T-helper 2 cell treated with Interferon-gamma antibody and Interleukin-4, amounts not matched to agents 100 ng/mL and 5 ng/mL, for 36 hours (primary cell): ENCODE data around the gene P4HTM. TPM values are rescaled to one million over a fixed set of nuclear protein-coding genes. Genes with fewer than 3 reads are reported as not detected.

ENCODE experiments used
- intact Hi-C: fragments of 100-400 bp; cut with micrococcal nuclease; formaldehyde crosslinking; loops from one replicate; pipeline ENCODE4 v1.15.1; 2023
- total RNA-seq: library from RNA; stranded (reverse); gene quantifications from 2 replicates; pipeline ENCODE4 v1.2.3, GENCODE V29; 2022

The P4HTM gene
- total RNA-seq, 1 donor from 2014 or later: 37.9 TPM

GRCh38 chr3:49007771-49008528 is 17.9 kb downstream of the P4HTM start:
- intact Hi-C loops: loop anchor here (1.0 to 5.0 kb wide), 6 partner anchors 13 to 401 kb away; partner anchors contain the start of genes ARIH2, IP6K2, QRICH1 and UQCRC1

GRCh38 chr3:49008627-49009026 is 18.6 kb downstream of the P4HTM start:
- intact Hi-C loops: loop anchor here (5.0 kb wide), 2 partner anchors 91 to 401 kb away; partner anchors contain the start of genes ARIH2 and UQCRC1

- intact Hi-C loops: loop anchor here (5.0 kb wide), 2 partner anchors 92 to 402 kb away; partner anchors contain the start of genes ARIH2 and UQCRC1
Observed at GRCh38 chr3:49009396-49009795, 19.4 kb downstream of the P4HTM start.

GRCh38 chr3:49012441-49013017 is 22.5 kb downstream of the P4HTM start:
- intact Hi-C loops: no loop called here

GRCh38 chr3:49013113-49013737 is 23.2 kb downstream of the P4HTM start:
- intact Hi-C loops: no loop called here

GRCh38 chr3:49013738-49014660 is 24.0 kb downstream of the P4HTM start:
- intact Hi-C loops: no loop called here

GRCh38 chr3:49015072-49015471 is 25.0 kb downstream of the P4HTM start:
- intact Hi-C loops: no loop called here

- intact Hi-C loops: no loop called here
Observed at GRCh38 chr3:49015765-49016164, 25.7 kb downstream of the P4HTM start.

- intact Hi-C loops: no loop called here
Observed at GRCh38 chr3:49016414-49017228, 26.6 kb downstream of the P4HTM start.

- intact Hi-C loops: no loop called here
Observed at GRCh38 chr3:49017229-49017970, 27.4 kb downstream of the P4HTM start.

GRCh38 chr3:49017971-49018706 is 28.1 kb downstream of the P4HTM start, which contains the start of gene DALRD3:
Gene DALRD3, minus strand, starts transcription at chr3:49018580. Its CDS starts 16 bp downstream, at chr3:49018564.
- intact Hi-C loops: no loop called here

- intact Hi-C loops: no loop called here
Observed at GRCh38 chr3:49018707-49019006, 28.6 kb downstream of the P4HTM start.

GRCh38 chr3:49019941-49020329 is 29.9 kb downstream of the P4HTM start:
- intact Hi-C loops: loop anchor here (2.0 kb wide), 2 partner anchors 29 to 393 kb away; partner anchors contain the start of genes P4HTM and TCTA

- intact Hi-C loops: loop anchor here (1.0 to 2.0 kb wide), 7 partner anchors 9 to 392 kb away; partner anchors contain the start of genes ARIH2, IMPDH2, IP6K2 and P4HTM
Observed at GRCh38 chr3:49020330-49021212, 30.5 kb downstream of the P4HTM start.

GRCh38 chr3:49021213-49021812 is 31.3 kb downstream of the P4HTM start:
- intact Hi-C loops: loop anchor here (1.0 to 2.0 kb wide), 7 partner anchors 8 to 391 kb away; partner anchors contain the start of genes ARIH2, IMPDH2, IP6K2 and P4HTM

- intact Hi-C loops: loop anchor here (1.0 to 2.0 kb wide), 7 partner anchors 7 to 391 kb away; partner anchors contain the start of genes ARIH2, IMPDH2, IP6K2 and P4HTM
Observed at GRCh38 chr3:49021813-49022687, 32.0 kb downstream of the P4HTM start, which contains the start of gene NDUFAF3. Gene NDUFAF3, plus strand, starts transcription at chr3:49022121. Its CDS starts 24 bp downstream, at chr3:49022145.
